ENCODE results near the gene SNED1.

Gene SNED1

DNA sequence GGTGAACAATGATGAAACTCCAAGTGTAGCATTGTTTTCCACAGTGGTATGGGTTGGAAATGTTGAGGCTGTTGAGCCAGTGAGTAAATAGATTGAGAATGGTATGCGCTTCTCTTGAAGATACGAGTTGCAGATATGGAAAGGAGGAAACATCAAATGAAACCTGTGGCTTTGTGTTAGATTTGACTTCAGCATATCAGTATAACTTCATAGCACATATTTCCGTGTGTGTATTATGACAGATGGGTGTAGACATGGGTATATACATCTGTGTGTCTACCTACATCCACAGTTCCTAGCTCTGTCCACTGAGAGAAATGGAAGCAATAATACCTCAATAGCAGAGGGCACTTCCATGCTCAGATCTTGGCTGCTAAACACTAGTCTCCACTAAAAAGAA, 8.0 kb downstream of the SNED1 start:
- DNase-seq (ENCODE audit: low read depth): no peak

DNA sequence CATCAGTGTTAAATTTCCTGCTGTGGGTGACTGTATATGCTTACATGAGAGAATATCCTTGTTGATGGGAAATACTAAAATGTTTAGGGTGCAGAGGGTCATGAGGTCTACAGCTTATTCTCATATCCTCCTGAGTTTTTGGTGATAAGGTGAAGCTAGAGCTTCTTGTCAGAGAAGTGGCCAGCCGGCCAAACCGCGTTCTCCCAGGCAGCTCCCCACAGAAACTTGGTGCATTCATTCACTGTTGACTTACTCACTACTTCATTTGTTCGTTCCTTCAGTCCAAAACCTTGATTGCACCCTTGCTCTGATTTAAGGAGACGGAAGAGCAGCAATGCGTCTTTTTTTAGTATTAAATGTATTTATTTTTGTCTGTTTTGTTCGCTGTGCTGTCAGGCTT, 8.7 kb downstream of the SNED1 start:
- DNase-seq (ENCODE audit: low read depth): no peak

DNA sequence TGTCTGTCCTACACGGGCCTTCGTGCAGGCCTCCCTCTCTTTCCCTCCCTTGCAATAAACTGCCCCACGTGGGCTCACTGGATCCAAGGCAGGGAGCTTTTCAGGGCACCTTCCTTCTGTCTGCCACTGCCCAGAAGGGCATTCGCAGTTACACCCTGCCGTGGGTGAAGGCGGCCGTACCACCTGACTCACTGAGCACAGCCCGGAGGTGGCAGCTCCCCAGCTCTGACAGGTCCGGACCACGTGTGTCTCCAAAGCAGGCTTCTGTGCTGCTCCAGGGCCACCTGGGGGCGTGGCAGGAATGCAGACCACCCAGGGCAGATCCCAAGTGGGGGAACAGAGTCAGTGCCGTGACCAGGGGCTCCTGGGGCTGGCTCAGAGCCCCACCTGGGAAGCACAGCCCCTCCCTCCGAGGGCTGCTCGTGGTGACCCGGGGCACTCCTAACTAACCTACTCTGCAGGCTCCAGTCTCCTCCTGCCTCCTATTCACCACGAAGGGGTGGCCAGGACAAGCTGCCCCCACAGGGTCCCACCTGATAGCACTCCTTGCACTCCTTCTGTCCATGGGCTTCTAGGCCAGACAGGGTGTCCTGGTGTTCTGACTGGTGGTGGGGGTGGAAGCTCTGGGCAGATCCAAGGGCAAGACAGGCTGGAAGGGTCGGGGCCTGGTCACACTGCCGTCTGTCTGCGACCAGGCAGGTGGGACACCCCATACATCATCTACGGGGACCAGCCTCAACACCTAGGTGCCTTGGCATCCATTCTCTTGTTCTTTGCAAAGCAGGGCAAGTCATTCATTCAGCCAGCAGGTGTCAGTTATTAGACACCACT, 9.7 kb downstream of the SNED1 start:
- DNase-seq (ENCODE audit: low read depth): no peak

DNA sequence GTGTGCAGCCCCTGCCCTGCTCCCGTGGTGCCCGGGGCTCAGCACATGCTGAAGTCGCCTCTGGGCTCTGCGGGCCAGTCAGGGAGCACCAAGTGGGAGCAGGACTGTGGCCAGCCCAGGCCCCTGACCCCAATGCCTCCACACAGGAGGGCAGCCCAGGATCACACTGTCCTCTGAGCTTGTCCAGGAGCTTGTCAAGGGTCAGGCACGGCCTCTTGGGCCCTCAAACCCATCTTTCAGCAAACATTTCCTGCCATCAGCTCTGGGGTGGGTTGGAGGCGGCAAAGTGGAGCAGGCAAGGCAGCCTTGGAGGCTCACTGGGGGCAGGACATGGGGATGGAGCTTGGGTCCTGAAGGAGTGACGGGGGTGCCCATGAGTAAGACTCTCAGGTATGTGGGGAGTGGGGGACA, 10.3 kb downstream of the SNED1 start:
- no peak for DNase-seq (ENCODE audit: low read depth)

DNA sequence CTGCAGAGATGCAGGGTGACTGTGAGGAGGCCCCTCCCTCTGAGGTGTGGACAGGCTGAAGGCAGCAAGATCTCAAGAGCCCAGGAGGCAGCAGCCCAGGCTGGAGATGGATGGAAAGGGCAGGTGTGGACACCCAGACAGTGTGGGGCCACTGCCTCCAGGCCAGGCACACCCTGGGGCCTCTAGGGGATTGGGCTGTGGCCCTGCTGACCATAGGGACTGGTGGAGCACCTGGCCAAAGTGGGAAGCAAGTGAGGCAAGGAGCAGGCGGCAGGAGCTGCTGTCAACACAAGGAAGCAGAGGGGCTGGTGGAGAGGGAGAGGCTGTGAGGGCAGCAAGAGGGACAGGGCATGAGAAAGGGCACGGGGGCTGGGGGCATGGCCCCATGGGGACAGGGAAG, 10.8 kb downstream of the SNED1 start:
- DNase-seq (ENCODE audit: low read depth): no peak

DNA sequence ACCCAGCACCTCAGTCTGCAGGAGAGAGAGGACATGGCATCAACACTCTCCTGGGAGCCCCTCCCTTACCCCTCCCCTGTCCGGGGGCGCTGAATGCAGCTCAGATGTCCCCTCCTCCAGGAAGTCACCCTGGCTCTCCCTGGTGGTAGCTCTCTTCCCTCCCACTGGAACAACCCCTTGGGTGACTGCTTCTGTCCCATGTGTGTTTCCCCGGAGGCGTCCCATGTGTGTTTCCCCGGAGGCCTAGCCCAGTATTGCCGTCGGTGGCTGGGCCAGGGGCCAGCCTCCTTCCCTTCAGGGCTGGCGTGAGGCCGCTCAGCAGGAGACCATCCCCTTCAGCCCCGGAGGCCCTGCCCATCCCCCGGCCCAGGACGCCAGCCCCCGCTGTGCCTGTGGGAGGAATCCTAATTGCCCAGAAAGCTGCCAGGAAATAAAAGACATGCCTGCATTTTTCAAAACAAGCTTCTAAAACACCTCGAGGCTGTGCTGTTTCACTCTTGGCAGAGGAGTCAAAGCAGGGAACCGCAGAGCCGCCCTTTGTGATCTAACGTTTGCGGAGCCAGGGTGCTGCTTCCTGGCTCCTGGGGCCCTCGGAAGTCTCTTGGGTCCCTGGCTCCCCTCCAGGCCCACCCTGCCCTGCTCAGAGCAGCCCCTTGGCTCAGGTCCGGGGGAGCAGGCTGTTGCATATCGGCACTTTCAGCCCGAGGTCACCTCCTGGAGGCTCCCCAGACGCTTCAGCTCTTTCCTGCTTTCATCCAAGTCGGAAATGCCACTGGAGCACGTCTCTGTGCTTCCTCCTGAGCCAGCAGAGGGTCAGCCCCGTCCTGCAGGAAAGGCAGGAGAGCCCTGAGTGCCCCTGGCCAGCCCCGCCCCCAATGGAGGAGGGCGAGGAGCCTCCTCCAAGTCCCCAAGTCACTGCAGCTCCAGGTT, 11.4 kb downstream of the SNED1 start:
- peak; percentile 31 for DNase-seq (ENCODE audit: low read depth)

DNA sequence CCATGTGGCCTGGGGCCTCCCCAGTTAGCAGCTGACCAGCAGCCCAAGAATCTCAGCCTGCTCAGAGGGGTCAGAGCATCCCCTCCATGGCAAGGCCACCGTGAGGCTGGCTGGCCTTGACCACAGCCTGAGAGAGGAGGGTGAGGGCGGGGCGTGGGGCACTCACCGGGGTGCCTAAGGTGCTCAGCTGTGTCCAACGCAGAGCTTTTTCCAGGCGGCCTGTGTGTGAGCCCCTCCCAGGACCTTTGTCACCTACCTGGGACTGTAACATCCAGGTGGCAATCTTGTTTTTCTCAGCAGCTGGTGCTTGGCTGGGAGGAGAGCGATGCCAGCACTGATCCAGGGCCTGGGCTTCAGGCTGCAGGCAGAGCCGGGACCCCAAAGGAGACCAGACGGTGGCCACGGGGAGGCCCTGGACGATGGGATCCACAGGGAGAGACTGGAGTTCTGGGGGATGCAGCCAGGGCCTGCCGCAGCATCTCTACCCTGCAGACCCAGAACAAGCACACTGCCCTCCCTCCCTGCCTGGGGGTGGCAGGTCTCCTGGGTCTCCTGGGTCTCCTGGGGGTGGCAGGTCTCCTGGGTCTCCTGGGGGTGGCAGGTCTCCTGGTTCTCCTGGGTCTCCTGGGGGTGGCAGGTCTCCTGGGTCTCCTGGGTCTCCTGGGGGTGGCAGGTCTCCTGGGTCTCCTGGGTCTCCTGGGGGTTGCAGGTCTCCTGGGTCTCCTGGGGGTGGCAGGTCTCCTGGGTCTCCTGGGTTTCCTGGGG, 12.3 kb downstream of the SNED1 start:
- DNase-seq (ENCODE audit: low read depth): no peak

DNA sequence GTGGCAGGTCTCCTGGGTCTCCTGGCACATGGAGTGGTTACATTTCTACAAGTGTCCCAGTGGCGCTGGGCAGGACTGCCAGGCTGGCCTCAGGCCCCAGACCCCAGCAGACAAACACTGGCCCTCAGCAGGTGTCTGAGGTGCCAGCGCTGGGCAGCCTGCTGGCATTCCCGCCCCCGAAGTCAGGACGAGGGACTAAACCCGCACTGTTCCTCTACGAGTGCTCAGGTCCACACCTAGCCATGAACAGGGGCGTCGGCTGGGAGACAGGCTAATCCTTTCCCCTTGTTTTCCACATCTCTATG, 12.8 kb downstream of the SNED1 start:
- no peak for DNase-seq (ENCODE audit: low read depth)

DNA sequence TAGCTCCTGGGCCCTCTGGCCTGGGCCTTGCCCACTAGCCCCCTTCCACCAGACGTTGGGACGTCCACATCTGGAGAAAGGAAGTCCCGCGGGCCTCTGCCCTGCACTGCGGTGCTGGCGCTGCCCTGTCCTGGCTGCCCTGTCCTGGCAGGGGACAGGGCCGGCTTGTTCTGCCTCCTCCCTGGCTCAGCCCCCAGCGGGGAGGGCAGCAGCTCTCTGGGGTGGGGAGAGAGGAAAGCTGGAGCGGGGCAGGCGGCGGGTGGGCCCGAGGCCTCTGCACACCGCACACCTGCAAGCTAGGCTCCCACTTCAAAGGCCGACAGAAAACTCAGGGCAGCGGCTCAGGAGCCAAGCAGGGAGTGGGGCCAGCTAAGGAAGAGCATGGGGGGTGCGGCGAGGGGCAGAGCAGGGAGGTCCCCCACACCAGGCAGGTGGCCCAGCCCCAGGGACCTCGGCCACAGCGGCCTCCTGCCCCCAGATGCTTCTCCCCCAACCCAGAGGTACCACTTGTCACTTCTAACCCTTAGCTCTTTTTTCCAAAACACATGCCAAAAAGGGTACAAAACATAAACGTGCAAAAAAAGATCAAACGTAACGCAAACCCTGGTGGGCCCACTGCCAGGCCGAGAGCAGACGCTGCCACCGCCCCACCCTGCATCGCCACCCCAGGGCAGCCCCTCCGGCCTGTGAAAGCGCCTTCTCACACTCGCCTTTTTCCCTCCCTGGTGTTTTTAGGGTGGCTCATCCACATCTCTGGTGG, 13.5 kb downstream of the SNED1 start:
- DNase-seq (ENCODE audit: low read depth): no peak

DNA sequence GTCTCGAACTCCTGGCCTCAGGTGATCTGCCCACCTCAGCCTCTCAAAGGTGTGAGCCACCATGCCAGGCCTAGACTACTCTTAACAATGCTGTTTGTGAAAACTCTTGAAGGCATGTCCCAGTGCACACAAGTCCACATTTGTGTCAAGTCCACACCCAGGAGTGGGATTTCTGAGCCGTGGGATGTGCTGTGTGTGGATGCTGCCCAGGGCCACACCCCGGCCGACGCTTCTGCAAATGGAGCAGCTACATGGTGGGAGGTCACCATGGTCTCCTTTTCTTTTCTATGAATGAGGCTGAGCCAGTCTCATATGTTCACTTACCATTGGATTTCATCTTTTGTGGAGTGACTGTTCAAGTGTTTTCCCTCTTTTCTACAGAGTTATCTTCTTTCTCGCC, 15.8 kb downstream of the SNED1 start:
- no peak for DNase-seq (ENCODE audit: low read depth)

DNA sequence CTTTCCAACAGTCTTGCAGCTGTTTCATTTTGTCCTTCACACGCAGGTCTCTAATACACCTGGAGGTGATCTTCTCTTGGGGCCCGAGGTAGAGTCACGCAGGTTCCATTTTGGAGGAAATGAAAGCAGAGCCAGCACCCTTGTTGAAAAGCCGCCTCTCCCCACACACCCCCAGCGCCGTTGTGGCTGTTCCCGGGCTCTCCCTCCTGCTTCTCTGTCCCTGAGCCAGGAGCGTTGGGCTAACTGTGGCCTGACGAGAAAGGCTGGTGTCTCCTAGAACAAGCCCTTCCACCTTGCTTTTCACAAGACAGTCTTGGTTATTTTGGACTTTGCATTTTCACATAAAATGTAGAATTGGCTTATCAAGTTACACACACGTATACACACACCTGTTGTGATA, 16.3 kb downstream of the SNED1 start:
- no peak for DNase-seq (ENCODE audit: low read depth)

DNA sequence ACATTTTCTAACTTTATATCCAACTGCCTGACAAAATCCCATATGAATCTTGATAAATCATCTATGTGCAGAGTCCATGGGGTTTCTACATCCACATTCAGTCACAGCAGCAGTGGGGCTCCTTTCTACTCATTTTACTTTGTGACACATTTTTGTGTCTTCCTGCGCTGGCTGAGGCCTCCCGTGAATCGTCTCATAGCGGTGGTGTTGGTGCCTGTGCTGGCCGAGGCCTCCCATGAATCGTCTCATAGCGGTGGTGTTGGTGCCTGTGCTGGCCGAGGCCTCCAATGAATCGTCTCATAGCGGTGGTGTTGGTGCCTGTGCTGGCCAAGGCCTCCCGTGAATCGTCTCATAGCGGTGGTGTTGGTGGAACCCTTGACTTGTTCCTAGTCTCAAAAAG, 17.0 kb downstream of the SNED1 start:
- no peak for DNase-seq (ENCODE audit: low read depth)

DNA sequence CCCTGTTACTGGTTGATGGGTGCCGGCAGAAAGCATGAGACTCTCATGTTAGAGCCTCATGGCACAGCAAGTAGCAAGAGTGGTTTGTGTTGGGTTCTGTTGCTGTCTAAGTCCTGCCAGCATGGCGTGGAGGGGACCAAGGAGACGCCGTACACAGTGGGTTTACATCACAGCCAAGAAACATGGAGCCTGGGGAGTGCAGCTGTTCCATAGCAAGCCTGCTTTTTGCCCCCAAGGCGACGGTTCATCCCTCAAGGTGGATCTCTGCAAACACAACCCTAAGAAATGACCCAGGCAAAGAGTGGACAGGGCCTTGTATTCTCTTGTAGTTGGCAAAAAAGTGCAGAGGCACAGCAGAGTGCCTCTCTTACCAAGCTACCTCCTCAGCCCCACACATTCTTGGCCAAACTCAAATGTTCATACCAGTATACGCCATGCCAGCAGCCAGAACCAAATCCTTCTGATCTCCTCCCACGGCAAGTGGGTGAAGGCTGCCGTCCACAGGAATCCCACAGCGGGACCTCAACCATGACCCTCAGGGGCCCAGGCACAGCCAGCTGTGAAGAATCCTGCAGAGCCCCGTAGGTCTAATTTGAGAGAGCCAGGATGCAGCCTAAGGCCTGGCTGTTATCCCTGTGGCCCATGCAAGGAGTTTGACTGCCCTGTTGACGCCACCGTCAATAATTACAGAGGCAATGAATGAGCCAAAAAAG, 19.0 kb downstream of the SNED1 start:
- no peak for DNase-seq (ENCODE audit: low read depth)

DNA sequence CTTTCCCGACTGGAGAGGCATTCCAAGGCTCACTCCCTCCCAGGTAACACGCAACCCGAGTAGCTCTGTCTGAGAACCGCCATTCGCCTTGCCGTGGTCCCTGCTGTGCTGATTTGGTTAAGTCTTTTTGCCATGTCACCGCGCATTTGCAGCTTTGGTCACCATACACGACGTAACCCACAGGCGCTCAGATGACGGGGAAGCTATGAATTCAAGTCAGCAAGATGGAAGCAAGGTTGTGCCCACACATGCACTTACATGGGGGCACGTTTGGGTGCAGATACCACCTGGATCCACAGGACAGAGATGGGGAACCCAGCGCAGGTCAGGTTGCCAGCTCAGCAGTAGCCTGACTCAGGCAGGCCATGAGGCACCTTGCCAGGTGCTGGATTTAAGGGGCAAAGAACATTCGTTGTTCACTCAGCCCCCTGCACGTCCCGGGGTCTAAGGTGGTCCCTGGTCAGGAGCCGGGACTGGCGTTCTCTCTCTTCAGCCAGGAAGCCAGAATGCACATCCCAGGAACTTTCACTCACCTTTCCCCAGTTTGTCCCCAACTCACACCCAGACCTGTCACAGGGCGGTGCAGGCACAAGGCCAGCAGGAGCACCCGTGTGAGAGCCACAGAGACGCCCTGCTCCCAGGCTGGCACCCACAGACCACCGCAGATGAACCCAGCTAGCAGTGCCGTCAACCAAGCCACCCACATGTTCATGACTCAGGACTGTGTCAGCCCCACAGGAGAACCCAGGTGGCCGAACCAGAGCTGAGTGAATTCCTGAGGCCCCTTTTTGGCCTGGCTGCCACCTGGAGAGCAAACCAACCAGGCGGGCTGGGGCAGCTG, 19.9 kb downstream of the SNED1 start:
- no peak for DNase-seq (ENCODE audit: low read depth)

DNA sequence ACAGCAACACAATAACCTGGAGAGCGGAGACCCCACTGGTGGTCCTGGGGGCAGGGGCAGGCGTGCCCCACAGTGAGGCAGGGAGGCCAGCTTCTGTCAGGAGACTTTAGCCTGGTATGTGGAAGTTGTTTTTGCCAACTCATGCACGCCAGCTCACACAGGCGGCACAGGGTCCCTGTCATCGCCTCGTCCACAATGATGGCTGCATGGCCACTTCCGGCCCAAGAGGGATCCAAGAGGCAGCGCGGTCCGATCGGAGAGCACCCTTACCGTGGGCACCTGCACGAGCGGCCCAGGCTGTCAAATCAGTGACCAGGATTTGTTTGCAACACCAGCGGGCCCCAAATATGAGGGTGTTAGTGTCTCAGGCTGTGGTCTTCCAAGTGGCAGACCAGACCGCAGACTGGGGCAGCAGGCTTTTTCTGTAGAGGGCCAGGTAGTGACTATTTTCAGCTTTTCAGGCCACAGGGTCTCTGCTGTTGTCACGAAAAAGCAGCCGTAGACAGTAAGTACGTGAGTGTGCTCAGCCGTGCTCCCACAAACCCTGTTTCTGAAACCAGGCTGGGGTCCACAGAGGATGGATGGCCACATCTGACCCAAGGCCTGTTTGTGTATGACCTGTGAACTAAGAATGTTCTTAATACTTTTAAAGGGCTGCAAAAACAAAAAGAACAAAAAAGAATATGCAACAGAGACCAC, 21.2 kb downstream of the SNED1 start:
- DNase-seq (ENCODE audit: low read depth): no peak

DNA sequence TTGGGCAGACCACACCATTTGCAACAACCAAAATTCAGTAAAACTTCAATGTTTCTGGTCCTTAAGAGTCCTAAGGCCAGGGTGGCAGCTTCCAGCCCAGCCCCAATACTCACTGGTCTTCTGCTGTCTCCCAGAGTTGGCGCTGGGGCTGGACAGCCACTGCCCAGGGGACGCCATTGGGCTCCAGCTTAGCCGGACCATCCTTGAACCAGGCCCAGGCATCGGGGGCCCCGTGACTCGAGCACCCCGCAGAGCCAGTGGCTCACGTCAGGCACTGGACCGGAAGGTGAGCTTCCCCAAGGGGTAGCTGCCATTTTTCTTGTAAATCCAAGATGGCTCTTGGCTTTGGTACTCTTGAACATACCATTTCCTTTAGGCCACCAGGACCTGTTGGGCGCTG, 21.8 kb downstream of the SNED1 start:
- no peak for DNase-seq (ENCODE audit: low read depth)

DNA sequence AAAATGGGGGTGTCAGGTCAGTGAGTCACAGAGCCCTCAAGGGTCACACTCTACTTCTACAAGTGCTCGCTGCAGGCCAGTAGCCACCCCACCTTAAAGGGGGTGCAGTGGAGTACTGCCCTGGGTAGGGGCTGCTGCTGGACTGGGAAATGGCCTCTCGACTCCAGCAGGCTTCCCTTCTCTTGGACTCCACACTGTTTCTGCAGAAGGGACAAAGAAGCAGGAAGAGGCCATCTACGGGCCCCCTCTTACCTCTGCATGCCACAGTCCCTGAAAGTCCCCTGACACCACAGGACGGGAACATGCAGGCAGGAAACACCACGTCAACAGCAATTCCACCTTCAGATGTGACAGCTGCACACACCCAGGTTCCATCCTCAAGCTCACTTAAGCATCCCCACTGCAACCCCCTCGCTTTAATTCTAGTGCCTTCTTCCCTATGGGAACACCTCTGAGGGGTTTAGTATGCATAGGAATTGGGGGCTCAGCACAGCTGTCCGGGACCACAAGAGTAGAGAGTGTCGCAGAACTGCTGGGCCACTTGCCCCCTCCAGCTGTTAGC, 22.3 kb downstream of the SNED1 start:
- DNase-seq (ENCODE audit: low read depth): no peak

DNA sequence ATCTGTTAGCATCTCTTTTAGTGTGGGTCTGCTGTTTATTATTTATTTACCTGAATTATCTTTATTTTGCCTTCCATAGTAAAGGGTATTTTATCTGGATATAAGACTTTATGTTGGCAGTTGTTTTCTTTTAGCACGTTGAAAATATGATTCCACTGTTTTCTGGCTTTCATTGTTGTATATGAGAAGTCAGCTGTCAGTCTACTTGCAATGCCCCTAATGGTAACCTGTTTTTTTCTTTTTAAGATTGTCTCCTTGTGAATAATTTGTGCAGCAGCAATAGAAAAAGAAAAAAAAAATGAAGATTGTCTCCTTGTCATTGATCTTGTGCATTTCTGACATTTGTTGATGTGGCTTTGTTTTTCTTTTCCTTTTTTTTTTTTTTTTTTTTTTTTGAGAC, 27.2 kb downstream of the SNED1 start:
- DNase-seq (ENCODE audit: low read depth): no peak

DNA sequence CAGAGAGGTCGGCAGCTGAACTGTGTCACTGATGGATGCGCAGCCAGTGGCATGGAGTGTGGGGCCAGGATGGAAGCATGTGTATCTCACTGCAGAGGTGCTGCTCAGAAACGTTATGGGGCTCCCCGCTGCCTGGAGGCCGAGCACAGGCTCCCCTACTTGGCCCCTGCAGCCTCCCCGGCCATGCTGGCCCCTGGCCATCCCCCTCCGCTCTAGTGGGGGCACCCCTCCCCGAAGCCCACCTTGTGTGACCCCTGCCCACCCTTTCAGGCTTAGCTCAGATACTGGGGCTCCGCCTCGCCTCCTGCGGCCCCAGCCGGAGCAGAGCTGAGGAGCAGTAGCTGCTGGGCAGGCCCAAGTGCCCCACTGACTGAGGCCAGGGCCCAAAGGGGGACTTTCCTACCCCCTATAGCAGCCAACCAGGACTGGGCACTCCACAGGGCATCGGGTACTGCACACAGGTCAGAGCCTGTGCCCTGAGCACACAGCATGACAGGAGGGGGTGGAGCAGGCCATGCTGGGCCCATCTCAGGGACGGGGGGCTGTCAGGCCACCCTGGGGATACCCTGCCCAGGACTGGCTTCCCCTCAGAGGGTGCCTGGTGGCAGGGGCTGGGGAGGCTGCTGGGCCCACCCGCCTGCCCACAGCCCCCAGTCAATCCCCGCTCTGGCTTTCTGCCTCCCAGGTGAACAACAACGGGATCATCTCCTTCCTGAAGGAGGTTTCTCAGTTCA, 31.3 kb downstream of the SNED1 start:
- no peak for DNase-seq (ENCODE audit: low read depth)

Data from activated T-cell treated with anti-CD3 and anti-CD28 coated beads for 1 hour (primary cell).